GM18517 (cell line): ENCODE measurements around the gene RAP2B.
"Not testable (repeated sequence)": the region's sequence is repeated elsewhere in the genome, so short reads cannot be mapped to it uniquely, and the experiment has no call there.

Experiments
- ATAC-seq: cut with Tn5 transposase; IDR thresholded peaks from one replicate; pipeline ENCODE4 v1.9.1; 2021; ENCODE audit warnings: mild to moderate bottlenecking, moderate library complexity; ENCODE audit not compliant: unreplicated experiment

RAP2B gene

DNA sequence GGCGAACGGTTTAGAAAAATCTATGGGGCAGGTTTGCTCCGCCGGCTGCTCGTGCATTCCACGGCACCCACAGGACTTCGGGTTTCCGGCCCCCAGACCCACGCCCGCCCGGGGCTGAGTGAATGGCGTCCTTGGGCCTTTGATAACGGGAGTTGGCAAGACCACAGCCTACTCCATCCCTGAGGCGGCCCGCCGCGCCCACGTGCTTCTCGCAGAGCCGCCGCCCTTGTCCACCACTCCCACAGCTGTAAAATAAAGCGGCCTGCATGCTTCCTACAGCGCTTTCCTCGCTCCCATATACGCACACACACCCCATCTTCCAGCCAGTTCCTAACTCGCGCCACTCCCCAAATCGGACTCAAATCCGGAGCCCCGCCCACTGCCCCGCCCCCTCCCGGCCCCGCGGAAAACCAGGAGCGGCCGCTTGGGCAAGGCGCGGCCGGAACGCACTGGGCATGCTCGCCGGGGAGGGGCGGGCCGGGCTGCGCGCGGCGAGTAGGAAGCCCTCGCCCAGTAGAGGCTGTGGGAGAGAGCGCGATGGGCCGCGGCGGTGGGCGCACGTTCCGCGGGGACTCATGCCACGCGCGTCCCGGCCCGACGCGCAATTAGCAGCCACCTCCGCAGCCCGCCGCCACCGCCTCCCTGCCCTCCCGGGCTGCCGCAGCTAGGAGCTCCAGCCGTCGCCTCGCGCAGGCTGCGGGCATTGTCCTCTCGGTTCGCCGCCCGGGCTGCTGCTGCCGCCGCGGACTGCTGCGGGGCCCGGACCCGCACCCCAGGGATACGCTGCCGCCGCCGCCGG is at the start of gene RAP2B:
RAP2B (plus strand) TSS at position 513 of the 799 bp plus-strand sequence. CDS start 468 bp downstream, outside the sequence.
- peak; percentile 37 for ATAC-seq

DNA sequence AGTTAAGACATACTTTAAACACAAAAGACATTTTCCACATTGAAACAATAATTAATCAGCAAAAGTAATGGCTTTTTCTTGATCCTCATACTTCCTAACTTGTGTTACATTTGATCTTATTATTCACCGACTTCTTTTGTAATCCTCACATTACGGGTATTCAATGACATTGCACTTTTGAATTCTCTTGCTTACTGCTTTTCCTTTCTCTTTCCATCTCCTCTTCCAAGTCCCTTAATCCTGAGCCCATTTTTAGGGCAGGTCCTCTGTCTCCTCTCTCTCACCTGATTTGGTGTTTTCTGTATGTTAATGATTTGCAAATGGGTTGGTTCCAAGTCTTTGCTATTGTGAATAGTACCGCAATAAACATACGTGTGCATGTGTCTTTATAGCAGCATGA is 48.5 kb upstream of the RAP2B start:
- ATAC-seq: no peak

- ATAC-seq: not testable (repeated sequence)
Observed at GRCh38 chr3:153114270-153114669, 47.8 kb upstream of the RAP2B start.

GRCh38 chr3:153115326-153115725 is 46.7 kb upstream of the RAP2B start:
- ATAC-seq: no peak

- no peak for ATAC-seq
Observed at GRCh38 chr3:153127788-153128187, 34.2 kb upstream of the RAP2B start.

GRCh38 chr3:153129426-153129825 is 32.6 kb upstream of the RAP2B start:
- ATAC-seq: no peak

- no peak for ATAC-seq
Observed at GRCh38 chr3:153129866-153130265, 32.2 kb upstream of the RAP2B start.

- peak; percentile 94 for ATAC-seq
Observed at GRCh38 chr3:153130312-153130977, 31.6 kb upstream of the RAP2B start.

- ATAC-seq: peak; percentile 33
Observed at GRCh38 chr3:153137626-153138025, 24.4 kb upstream of the RAP2B start.

DNA sequence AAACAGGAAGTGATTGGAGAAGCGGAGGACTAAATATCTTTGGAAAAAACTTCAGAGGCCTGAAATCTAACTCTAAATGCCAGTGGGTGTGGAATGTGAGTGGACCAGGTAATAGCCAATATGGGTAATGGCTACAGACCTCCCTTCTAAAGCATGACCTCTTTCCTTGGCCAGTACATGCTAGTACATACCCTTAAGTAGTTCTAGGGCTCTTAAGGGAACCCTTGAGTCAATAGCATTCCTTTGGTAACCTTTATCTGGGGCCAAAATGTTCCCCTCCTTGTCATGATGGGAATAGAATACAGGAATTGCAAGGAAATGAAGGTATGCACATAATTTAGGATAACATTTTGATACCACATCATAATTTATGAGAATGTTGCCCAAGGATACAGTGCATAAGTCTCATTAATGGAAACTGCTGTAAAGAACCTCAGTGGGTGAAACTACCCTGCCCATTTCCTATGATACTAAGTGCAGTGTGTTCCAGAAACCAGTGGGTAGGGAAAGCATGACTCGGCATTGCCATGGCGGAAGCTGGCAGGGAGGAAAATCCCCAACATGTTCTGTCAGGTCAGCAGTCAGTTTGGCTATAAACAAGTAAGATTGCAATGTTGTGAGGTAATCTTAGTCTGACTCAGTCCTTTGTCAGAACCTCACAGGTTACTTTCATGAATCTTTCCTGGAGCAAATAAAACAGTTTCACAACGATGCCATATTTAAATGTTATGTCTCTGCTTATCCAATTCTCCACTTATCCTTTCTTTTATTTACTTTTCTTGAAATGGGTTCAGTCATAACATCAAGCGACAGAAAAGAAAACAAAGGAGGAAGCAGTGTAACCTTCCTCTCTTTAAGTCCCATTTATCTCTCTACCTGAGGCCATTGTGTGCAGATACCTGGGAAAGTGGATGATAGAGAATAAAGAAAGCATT is 23.5 kb upstream of the RAP2B start:
- ATAC-seq: peak; percentile 83

GRCh38 chr3:153142961-153143360 is 19.1 kb upstream of the RAP2B start:
- no peak for ATAC-seq

DNA sequence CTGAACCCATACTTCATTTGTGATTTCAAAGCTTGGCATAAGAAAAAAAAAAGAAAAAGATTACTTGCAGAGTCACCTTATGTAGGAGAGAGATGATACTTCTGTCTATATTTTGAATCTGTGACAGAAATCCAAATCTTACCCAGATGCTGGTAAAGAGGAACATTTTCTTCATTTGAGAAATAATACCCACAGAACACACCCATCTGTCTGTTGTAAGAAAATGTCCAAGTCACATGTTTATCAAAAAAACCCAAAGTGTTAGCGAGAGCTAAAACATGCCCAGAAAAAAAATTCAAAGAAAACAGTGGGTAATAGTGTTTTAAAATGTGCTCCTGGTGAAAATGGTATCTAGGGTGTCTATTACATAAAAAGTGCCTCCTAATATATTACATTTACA is 18.0 kb upstream of the RAP2B start:
- ATAC-seq: no peak

GRCh38 chr3:153144779-153145178 is 17.2 kb upstream of the RAP2B start:
- no peak for ATAC-seq

- no peak for ATAC-seq
Observed at GRCh38 chr3:153145454-153145853, 16.6 kb upstream of the RAP2B start.

GRCh38 chr3:153146191-153147053 is 15.6 kb upstream of the RAP2B start:
- no peak for ATAC-seq

DNA sequence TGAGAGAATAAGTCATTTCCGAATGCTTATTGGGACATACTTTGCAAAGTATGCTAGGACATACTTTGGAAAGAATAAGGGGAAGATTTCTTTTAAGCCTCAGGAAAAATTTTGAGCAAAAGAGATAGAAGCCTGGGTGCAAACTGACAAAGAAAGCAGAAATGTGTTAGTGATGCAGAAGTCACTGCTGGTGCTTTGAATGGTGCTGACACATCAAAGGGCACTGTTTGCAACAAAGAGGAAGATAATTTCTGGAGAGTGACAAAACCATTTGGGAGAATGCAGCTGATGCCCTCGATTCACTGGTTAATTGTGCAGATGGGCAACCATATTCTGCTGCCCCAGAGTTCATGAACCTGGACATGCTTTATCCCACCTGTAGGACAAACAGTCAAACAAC is 11.0 kb upstream of the RAP2B start:
- ATAC-seq: no peak

DNA sequence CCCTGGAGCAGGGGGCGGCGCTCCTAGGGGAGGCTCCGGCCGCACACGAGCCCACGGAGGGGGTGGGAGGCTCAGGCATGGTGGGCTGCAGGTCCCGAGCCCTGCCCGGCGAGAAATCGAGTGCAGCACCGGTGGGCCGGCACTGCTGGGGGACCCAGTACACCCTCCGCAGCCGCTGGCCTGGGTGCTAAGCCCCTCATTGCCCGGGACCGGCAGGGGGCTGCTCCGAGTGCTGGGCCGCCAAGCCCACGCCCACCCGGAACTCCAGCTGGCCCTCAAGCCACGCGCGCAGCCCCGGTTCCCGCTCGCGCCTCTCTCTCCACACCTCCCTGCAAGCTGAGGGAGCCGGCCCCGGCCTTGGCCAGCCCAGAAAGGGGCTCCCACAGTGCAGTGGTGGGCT is 6.2 kb upstream of the RAP2B start:
- ATAC-seq: not testable (repeated sequence)

GRCh38 chr3:153158189-153158588 is 3.8 kb upstream of the RAP2B start:
- ATAC-seq: no peak

- no peak for ATAC-seq
Observed at GRCh38 chr3:153158961-153159735, 2.9 kb upstream of the RAP2B start.
